ENCODE measurements around the gene SPESP1.

GRCh38 chr15:68993276-68993675 is 63.0 kb downstream of the SPESP1 start:
- TF ChIP-seq POLR2AphosphoS5 (IDR thresholded peaks at IDR 0.05; ENCODE audit: low read depth, low read length) (no peak), EZH2phosphoT487 (IDR thresholded peaks at IDR 0.05; ENCODE audit: borderline replicate concordance, low read depth) (no peak), RFX5 (IDR thresholded peaks at IDR 0.05; ENCODE audit: low read length) (no peak), EP300 (IDR thresholded peaks at IDR 0.05; ENCODE audit: borderline replicate concordance in 1 of 2, low read depth in 1 of 2, low read length in 1 of 2) (no peak), RAD21 (IDR thresholded peaks at IDR 0.05; ENCODE audit: low read length) (no peak), TCF12 (IDR thresholded peaks at IDR 0.05) (no peak)
- TF ChIP-seq, protein P1, sequence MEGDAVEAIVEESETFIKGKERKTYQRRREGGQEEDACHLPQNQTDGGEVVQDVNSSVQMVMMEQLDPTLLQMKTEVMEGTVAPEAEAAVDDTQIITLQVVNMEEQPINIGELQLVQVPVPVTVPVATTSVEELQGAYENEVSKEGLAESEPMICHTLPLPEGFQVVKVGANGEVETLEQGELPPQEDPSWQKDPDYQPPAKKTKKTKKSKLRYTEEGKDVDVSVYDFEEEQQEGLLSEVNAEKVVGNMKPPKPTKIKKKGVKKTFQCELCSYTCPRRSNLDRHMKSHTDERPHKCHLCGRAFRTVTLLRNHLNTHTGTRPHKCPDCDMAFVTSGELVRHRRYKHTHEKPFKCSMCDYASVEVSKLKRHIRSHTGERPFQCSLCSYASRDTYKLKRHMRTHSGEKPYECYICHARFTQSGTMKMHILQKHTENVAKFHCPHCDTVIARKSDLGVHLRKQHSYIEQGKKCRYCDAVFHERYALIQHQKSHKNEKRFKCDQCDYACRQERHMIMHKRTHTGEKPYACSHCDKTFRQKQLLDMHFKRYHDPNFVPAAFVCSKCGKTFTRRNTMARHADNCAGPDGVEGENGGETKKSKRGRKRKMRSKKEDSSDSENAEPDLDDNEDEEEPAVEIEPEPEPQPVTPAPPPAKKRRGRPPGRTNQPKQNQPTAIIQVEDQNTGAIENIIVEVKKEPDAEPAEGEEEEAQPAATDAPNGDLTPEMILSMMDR (IDR thresholded peaks at IDR 0.05) = no peak
